Peyer's patch (tissue), 4 donors: Measurements from ENCODE around the gene KIFC1.

Experiments
- POLR2A ChIP-seq, 2 donors: fragments of 450-650 bp; IDR thresholded peaks; one replicate each; pipeline ENCODE4 v1.5.1; 2017; ENCODE audit warnings: antibody characterized with exemption in 2 of 2, mild to moderate bottlenecking in 2 of 2, moderate library complexity in 2 of 2
- TF ChIP-seq, protein P1 (sequence below), 6 experiments: fragments of 450-650 bp in 4 of 6; fragments of 200-600 bp in 2 of 6; sonication (generic) in 1 of 6; IDR thresholded peaks; one replicate each; pipeline ENCODE4 v1.5.1; 2017 to 2019; ENCODE audit warnings: antibody characterized with exemption in 6 of 6, mild to moderate bottlenecking in 3 of 6, moderate library complexity in 1 of 6

DNA sequence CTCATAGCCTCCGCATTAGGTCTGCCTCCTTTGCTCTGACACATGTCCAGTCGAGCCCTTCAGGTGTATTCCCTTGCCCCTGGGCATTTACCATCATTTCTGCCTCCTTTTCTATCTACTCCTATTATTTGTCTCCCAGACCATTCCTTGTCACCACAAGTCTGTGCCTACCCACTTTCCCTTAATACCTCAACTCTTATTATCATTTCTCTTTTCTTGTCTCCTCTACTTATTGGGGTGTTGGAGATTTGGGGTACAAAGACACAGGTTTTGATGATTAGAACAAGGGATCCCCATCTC lies 29.7 kb downstream of the KIFC1 start:
- TF ChIP-seq, protein P1, sequence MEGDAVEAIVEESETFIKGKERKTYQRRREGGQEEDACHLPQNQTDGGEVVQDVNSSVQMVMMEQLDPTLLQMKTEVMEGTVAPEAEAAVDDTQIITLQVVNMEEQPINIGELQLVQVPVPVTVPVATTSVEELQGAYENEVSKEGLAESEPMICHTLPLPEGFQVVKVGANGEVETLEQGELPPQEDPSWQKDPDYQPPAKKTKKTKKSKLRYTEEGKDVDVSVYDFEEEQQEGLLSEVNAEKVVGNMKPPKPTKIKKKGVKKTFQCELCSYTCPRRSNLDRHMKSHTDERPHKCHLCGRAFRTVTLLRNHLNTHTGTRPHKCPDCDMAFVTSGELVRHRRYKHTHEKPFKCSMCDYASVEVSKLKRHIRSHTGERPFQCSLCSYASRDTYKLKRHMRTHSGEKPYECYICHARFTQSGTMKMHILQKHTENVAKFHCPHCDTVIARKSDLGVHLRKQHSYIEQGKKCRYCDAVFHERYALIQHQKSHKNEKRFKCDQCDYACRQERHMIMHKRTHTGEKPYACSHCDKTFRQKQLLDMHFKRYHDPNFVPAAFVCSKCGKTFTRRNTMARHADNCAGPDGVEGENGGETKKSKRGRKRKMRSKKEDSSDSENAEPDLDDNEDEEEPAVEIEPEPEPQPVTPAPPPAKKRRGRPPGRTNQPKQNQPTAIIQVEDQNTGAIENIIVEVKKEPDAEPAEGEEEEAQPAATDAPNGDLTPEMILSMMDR (IDR thresholded peaks at IDR 0.05), result no peak
- TF ChIP-seq POLR2A (IDR thresholded peaks at IDR 0.05), result no peak
